Endometrium (tissue), 2 donors: ENCODE measurements around the gene SLC5A8.

ENCODE experiments used
- FAIRE-seq: peaks from 2 replicates; lab custom pipeline; 2012; peaks lifted over from hg19 to GRCh38; lab: Jason Lieb, UNC
- donor health status: control.
- donor health status: control.

Gene SLC5A8, protein sequence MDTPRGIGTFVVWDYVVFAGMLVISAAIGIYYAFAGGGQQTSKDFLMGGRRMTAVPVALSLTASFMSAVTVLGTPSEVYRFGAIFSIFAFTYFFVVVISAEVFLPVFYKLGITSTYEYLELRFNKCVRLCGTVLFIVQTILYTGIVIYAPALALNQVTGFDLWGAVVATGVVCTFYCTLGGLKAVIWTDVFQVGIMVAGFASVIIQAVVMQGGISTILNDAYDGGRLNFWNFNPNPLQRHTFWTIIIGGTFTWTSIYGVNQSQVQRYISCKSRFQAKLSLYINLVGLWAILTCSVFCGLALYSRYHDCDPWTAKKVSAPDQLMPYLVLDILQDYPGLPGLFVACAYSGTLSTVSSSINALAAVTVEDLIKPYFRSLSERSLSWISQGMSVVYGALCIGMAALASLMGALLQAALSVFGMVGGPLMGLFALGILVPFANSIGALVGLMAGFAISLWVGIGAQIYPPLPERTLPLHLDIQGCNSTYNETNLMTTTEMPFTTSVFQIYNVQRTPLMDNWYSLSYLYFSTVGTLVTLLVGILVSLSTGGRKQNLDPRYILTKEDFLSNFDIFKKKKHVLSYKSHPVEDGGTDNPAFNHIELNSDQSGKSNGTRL

DNA sequence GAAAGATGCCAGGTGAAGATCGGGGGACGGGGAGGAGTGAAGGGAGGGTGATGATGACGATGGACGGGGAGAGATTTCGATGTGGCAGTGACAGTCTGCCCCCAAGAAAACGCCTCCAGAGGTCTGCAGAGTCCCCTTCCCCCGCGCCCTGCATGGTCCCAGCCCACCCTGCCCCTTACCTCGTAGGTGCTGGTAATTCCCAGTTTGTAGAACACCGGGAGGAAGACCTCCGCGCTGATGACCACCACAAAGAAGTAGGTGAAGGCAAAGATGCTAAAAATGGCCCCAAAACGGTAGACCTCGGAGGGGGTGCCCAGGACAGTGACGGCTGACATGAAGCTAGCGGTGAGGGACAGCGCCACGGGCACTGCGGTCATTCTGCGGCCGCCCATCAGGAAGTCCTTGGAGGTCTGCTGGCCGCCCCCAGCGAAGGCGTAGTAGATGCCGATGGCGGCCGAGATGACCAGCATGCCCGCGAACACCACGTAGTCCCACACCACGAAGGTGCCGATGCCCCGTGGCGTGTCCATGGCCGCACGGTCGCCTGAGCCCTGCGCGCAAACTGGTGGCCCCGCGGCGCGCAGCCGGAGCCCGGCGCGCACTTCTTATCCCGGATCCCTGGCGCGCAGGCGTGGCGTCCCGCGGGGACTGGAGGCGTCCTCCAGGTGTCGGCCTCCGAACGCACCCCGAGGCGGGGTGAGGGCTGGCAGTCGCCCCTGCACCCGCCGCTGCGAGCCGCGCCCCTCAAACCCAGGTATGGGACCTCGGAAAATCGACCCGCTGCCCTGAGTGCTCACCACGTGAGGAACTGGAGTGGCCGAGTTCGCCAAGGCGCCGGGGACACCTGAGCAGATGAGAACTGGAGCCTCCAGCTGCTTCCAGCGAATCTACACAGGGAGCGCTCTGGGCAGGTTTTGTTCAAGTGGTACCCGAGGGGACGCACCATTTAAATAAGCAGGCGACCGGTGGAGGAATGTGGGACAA is at the start of gene SLC5A8:
Gene SLC5A8 (minus strand): TSS at position 920 of the 984 bp plus-strand sequence. CDS start 390 bp downstream, at position 530.
- no peak for FAIRE-seq

DNA sequence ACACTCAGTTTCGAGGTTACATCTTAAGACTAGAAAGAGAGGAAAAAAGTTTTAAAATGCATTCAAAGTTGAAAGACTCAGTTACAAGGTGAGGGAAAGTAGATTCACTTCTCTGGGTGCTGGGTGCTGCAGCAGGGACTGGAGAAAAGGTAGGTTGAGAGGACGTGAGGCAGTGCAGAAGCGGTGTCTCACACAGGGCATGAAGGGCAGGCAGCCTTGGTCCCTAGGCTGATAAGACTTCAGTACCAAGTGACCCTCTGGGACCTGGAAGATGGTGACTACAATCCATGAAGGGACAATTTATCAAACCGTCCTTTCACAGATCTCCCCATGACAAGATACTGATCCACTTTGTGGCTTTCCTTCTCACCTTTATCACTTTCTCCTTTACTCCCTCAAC is 47.3 kb upstream of the SLC5A8 start:
- no peak for FAIRE-seq

DNA sequence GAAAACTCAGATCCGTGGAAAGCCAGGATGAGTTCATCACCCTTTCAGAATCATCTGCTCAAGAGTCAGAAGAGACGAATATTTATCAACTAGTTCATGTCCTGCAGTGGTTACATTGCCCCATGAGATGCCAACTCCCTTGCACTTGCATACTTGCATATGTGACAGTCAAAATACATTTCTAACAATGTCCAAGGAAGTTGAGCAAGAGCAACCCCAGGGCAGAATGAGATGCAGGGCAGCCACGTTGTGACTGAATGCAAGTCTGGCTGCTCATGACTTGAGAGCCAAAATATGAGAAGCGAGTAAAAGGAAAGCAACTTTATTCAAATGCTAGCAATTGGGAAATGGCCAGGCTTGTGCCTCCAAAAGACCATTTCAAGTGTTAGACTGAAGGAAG is 46.2 kb upstream of the SLC5A8 start:
- no peak for FAIRE-seq

DNA sequence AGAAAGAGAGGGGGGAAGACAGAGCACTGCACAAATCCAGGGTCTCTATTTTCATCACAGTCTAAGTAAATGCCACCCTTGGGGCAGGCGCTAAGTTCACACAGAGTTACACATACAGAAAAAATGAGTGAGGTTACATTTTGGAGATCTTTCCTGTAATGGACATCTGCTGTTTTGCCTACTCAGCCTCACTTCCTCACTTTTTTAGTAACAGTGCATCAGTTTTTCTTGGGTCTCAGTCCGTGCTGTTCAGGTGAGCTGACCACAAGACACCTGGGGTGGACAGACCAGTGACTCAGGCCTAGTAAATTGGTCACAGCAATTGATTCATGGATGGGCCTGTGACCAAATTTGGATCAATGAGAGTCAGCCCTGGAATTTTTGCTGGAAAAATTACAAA is 33.6 kb upstream of the SLC5A8 start:
- FAIRE-seq, result no peak

DNA sequence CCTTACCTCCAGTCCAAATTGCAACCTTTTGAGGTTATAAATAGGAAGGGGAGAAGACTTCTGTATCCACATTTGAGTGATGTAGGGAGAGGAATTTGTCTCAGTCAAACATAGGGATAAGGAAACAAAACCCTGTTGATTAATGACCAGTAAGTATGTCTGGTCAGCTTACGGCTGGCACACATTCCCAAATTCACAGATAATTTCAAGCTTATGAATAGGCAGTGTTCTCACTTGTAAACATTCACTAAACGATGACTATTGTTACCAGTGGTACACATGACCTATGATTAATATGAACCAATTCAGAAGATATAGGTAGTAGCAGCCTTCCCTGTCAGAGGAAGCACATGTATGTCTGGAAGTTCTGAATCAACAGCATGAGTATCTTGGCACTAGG is 33.0 kb upstream of the SLC5A8 start:
- no peak for FAIRE-seq

DNA sequence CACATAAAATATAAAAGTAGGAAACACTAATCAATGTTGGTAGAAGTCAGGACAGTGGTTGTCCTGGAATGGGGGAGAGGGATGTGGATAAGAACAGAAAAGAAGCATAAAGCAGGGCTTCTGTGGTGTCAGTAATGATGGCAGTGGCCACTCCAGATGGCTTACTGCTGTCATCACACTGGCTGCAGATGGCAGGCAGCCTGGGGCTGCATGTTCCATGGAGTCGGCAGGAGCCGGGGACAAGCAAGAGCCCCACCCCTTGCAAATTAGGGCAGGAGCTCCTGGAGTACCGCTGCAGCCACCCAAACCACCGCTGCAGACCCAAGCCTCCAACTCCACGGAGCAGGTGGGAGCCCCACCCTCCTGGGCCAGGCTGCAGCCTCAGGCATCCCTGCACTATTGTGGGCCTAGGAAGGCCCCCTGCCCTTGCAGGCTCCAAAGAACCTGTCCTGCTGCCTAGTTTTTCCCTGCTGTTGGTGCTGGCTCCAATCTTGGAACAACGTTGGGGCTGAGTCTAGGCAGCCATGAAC is 28.8 kb upstream of the SLC5A8 start:
- FAIRE-seq, result no peak

DNA sequence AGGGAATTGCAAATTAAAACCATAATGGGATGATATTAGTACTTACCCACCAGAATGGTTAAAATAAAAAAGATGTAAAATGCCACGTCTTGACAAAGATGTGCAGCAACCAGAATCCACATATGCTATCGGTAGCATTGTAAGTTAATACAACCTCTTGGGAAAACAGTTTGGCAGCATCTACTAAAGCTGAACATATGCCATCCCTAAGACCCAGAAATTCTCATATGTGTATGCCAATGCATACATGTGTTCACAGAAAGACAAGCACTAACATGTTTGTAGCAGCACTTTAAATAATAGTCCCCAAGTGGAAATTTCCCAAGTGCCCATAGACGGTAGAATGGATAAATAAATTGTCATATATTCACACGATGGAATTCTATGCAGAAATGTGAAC is 28.3 kb upstream of the SLC5A8 start:
- FAIRE-seq, result no peak

DNA sequence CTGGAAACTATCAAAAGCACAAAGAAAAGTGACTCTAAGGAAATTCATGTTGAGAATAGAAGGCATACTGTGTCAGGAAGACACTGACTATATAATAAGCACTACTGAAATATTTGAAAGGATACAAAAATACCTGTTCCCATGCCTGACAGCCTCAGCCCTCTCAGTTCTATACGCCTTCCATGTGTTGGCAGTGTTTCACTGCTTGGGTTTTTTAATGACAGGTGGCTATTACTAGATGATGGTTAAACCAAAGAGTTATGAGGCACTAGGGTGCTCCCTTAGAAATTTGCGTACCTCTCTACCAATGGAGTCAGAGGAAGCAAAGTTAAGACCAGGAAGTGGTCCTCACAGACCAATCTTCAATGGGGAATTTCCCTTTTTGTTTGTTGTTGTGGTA is 25.6 kb upstream of the SLC5A8 start:
- no peak for FAIRE-seq

DNA sequence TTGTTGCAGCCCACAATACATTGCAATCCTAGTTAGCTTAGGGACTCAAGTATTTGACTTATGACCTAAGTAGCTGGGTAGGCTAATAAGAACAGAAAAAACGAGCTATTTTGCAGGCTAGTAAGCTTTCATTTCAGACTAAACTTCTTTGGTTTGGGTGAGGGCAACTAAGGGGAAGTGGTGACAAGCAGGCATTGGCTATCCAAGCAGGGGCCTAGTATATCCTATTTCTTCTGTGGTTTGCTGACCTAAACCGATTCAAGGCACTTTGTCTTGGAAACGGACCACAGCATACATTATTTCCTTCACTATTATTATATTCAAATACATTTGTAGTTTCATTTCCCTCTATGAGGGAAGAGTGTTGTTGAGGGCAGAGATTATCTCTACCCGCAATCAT is 21.6 kb upstream of the SLC5A8 start:
- FAIRE-seq, result no peak

DNA sequence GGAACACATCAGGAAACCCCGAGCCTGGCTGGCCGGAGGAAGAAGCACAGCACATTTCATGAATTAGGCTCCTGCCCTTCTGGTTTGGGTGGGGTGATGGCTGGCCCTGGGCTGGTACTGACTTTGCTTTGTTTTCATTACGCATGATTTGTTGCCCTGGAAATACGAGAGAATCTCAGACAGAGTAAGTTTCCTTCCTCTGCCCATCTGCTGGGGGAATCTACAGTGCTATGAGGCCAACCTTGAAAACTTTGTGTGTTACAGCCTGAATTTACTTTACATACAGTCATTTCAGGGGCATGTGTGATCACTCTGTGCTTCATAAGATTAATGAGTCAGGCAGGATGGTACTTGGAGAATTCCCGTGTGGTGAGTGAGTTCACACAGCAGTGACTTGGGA is 20.5 kb upstream of the SLC5A8 start:
- FAIRE-seq, result no peak

DNA sequence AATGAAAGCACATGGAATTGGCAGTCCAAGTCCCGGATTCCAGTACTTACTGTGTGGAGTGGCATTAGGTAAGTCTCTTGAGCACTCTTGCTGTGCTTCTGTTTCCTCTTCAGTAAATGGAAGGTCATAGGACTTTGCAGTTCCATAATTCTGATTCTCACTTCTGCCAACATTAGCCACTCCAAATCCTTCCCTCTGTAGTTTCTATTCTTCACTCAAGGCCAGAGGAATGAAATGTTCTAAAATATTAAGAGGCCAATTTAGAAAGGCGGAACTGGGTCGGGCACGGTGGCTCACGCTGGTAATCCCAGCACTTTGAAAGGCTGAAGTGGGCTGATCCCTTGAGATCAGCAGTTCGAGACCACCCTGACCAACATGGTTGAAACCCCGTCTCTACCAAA is 19.8 kb upstream of the SLC5A8 start:
- no peak for FAIRE-seq

DNA sequence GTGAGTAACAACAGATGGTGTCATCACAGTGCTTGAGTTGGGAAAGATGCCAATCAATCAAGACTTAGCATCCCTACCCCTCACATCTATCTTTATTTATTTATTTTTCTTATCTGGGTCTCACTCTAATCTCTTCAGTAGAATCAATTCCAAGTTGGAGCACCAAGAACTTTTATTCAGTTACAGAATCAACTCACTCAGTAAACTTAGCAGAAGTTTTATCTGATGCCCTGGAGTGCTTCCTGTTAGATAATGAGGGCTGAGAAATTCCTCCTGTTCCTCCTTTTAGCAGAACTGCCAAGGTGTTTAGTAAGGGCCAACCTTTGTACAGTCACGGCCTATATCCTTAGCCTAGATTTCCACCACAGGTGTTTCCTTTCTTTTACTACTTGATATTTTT is 11.3 kb upstream of the SLC5A8 start:
- FAIRE-seq, result no peak

DNA sequence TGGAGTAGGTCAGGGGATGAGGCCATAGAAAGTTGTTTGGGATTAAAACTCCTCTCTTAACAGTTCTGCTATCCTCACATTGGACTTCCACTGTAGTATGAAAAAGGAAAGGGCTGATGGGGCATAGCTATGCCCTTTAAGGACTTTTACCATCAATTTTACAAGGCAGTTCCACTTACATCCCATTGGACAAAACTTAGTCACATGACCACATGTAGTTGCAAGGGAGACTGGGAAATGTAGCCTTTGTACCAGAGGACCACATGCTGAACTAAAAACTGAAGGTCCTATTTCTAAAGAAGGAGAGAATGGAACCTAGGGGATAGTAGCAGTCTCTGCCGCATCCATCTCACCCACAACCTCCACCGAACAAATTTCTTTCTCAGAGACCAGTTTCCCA is 6.8 kb upstream of the SLC5A8 start:
- no peak for FAIRE-seq

DNA sequence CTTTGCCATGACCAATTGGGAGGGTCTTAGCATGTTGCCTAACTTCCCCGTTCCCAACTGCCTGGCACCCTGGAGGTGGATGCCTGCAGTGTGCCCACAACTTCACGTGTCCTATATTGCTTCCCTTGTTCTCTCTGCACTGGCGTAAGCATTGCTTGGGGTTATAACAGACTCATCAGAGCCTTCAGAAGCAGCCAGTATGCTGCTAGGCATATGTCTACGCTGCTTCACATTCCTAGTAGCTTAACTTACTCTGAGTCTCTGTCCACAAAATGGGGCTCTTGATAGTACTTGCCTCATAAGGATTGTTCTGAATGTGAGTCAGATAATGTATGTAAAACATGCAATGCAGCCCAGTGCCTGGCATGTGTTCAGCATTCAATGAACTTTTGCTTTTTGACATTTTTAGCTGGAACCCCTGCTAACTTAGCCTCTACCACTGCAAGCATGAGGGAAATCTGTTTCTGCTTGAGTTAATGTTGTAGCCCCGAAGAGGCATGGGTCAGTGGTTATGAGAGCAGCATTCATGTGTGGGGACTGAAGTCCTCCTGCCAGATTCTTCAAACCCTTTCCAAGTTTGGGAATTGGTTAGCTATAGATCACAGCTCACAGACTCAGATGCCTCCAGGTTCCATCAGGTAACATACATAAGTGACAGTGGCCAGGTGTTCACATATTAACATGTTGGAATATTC is 2.8 kb downstream of the SLC5A8 start:
- no peak for FAIRE-seq

DNA sequence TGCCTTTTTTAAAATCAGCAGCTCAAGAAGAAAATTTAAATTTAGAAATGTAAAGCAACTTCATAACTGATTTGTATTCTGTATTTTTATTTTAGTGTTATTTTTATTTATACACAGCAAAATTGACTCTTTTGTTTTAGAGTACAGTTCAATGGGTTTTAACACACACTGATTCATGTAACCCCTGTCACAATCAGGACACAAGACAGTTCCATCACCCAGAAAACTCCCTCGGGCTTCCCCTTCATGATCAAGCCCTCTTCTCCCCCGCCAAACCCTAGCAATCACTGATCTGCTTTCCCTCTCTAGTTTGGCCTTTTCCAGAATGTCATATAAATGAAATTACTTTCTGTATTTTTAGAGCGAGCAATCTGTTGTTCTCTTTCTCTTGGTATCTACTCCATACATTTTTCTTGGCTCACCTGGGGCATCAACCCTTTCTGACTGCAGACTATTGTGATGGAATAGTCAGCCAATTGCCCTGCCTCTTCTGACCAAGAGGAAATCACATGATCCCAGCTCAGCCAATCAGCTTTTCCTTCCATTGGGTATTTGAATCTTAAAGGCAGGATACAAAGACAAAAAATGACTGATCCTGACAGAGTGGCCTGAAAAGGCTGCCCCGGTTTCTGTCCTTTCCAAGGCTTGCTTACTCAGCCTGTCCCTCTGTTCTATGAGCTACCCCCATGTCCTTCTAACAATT is 5.3 kb downstream of the SLC5A8 start:
- no peak for FAIRE-seq

DNA sequence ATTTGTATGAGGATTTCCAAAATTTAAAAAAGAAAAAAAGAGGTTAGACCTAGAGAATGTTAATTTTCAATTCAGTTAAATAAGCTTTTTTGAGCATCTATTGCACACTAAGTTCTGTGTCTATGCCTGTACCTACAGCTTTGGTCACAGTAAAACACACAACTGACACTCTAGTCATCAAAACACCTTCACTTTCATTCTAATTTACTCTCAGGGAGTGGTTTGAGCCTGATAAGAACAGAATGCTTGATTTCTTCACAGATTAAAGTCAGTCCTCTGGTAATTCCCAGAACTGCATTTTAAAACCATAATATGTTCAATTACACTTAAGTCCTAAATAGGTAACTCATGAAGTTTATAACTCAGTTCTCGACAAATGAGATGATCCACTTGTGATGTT is 9.2 kb downstream of the SLC5A8 start:
- no peak for FAIRE-seq

DNA sequence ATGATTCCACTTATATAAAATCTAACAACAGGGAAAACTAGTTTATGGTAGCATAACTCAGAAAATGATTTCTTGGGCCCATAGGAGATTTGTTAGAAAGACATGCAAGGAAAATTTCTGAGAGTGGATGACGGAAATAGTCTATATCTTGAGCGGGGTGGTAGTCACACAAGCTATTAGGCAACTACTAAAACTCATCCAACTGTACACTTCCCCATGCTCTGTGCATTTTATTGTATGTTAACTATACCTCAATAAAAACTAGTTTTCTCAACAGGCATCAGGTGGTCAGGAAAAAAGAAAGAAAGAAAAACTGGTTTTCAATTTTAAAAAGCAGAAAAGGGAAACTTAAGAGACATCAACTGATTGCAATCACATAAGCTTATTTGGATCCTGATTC is 9.9 kb downstream of the SLC5A8 start:
- no peak for FAIRE-seq

DNA sequence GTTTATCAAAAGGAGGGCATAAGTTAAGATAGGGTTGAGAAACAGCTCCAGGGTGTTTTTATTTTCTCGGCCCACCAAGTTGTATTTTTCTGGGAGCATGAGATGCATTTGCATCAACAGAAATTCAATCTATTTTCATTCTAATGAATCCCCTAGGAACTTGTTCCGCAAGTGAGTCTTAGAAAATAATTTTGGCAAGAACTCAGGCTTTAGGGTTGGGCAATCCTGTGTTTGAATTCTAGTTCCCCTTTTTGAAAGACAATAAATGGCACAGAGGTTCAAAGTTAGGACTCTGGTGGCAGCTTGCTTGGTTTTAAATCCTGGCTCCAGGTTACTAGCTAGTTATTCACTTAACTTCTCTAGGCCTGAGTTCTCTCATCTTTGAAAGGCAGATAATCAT is 23.7 kb downstream of the SLC5A8 start:
- FAIRE-seq, result no peak

DNA sequence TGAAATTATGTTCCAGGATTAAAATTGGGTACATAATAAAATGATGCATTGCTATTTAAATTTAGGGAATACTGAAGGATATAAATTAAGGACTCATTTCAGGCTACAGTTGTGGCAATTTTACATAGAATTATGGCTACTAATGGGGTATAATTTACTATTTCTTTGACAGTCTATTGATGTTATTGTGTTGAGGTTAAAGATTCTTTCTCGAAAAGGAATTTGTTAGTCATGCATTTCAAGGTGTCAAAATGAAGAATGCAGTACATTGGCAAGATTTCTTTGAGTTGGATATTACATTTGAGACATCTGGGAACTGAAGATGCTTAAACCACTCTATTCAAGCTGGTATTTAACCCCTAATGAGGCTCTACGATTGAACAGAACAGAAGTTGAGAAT is 28.3 kb downstream of the SLC5A8 start:
- no peak for FAIRE-seq

DNA sequence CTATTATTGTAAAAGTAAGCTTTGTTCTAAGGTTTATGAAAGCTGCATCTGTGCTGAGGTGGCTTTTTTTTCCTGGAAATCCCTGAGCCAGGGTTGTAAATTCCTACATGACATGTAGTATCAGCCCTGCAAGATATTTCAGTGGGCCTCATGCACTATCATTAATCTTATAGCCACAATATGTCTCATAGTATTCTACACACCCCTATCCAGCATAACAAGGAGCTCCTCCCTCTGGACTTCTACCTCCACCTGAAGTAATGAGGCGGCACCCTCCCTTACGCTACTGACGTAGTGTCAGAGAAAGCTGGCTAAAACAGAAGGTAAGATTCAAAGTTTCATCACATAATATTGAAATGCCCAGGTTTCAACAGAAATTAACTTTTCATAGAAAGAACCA is 35.5 kb downstream of the SLC5A8 start:
- FAIRE-seq, result no peak

DNA sequence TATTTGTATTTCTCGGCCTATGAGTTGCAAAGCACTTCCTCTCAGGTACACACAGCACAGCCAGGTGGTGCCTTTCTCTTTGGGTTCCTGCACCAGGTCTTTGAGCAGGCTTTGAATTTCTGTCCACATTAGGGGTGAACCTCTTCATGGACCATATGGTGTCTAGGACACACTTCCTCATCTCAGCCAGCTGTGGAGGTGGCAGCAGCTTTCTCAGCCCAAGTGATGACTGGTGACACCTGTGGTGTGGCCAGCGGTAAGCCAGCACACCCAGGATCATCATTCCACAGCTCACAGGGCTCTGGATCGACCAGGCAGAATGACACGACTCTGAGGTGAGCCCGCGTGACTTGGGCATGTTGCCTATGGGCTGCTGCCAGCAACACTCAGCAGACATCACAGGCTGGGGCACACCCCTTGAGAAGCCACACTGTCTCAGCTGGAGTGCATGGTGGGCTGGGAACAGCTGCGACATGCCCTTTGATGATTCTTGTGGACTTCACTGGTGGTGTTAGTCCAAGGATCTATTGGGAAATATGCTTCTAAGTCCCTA is 36.8 kb downstream of the SLC5A8 start:
- no peak for FAIRE-seq
